Vagina (tissue), 2 donors: ENCODE results near the gene IRAG1.

Source experiments
- POLR2A ChIP-seq, 2 donors: fragments of 450-650 bp; IDR thresholded peaks; one replicate each; pipeline ENCODE4 v1.6.1; 2017; ENCODE audit warnings: antibody characterized with exemption in 2 of 2, mild to moderate bottlenecking in 2 of 2, moderate library complexity in 2 of 2
- TF ChIP-seq, protein P1 (sequence below), 3 experiments: fragments of 450-650 bp in 2 of 3; fragments of 200-600 bp in 1 of 3; sonication (generic) in 1 of 3; IDR thresholded peaks; one replicate each; pipeline ENCODE4 v1.5.1; 2017 to 2019; ENCODE audit warnings: antibody characterized with exemption in 3 of 3, mild to moderate bottlenecking in 2 of 3, moderate library complexity in 2 of 3

DNA sequence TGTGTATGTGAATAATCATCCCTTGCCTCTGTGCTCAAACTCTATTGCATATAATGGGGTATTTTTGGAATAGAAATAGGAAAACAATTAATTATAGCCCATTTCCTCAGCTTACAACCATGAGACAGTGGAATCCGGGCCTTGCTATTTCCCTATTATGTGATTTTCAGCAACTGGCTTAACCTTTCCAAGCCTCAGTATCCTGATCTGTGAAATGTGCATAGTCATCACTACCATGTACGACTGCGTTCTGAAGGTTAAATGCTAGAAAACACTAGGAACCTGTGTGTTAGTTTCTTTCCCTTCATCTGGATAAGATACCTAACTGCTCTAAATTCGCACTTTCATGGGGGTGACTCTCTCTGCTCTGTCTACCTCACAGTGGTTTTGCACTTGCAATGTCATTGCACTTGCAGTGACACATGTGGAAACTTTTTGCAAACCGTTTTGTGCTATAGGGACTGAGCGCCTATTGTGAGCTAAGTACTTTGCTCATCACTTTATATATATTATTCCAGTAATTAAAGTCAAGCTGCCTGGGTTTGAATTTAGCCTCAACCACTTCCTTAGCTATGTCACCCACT is 48.3 kb downstream of the IRAG1 start:
- no peak for TF ChIP-seq POLR2A (IDR thresholded peaks at IDR 0.05)
- TF ChIP-seq, protein P1, sequence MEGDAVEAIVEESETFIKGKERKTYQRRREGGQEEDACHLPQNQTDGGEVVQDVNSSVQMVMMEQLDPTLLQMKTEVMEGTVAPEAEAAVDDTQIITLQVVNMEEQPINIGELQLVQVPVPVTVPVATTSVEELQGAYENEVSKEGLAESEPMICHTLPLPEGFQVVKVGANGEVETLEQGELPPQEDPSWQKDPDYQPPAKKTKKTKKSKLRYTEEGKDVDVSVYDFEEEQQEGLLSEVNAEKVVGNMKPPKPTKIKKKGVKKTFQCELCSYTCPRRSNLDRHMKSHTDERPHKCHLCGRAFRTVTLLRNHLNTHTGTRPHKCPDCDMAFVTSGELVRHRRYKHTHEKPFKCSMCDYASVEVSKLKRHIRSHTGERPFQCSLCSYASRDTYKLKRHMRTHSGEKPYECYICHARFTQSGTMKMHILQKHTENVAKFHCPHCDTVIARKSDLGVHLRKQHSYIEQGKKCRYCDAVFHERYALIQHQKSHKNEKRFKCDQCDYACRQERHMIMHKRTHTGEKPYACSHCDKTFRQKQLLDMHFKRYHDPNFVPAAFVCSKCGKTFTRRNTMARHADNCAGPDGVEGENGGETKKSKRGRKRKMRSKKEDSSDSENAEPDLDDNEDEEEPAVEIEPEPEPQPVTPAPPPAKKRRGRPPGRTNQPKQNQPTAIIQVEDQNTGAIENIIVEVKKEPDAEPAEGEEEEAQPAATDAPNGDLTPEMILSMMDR (IDR thresholded peaks at IDR 0.05): no peak
